Transverse colon (tissue), 4 donors: ENCODE results near the gene HOXA3. TPM values are rescaled to one million over a fixed set of nuclear protein-coding genes. Genes with fewer than 3 reads are reported as not detected.

ENCODE experiments used
- DNase-seq: peaks from one replicate; pipeline ENCODE4 v3.0.0-alpha.2; 2019
- H3K27ac ChIP-seq, 4 donors: fragments of 200-600 bp; sonication (generic); 2 replicates each; pipeline ENCODE4 v1.5.1; 2016 to 2018; ENCODE audit warnings: inconsistent platforms in 4 of 4
- H3K27me3 ChIP-seq: fragments of 200-600 bp; sonication (generic); 2 replicates; pipeline ENCODE4 v1.5.1; 2017; ENCODE audit warnings: inconsistent platforms
- H3K36me3 ChIP-seq, 4 donors: fragments of 200-600 bp; sonication (generic); 2 replicates each; pipeline ENCODE4 v1.5.1; 2017 to 2019; ENCODE audit warnings: inconsistent platforms in 4 of 4
- H3K4me1 ChIP-seq, 4 donors: fragments of 200-600 bp; sonication (generic); 2 replicates each; pipeline ENCODE4 v1.5.1; 2017 to 2020; ENCODE audit warnings: inconsistent platforms in 4 of 4
- H3K4me3 ChIP-seq, 4 donors: fragments of 200-600 bp; sonication (generic); 1 replicate in 1 of 4; 2 replicates in 3 of 4; pipeline versions ENCODE4 v1.5.1 to v1.6.1; 2017 to 2019; ENCODE audit warnings: inconsistent platforms in 4 of 4
- H3K9me3 ChIP-seq, 2 donors: fragments of 200-600 bp; sonication (generic); 2 replicates each; pipeline ENCODE4 v1.5.1; 2017 to 2019; ENCODE audit warnings: inconsistent platforms in 2 of 2
- EP300 ChIP-seq: sonication (generic); formaldehyde crosslinking; IDR thresholded peaks from one replicate; pipeline ENCODE4 v1.6.1; 2017; ENCODE audit warnings: antibody characterized with exemption, low read depth
- POLR2A ChIP-seq: fragments of 450-650 bp; IDR thresholded peaks from one replicate; pipeline ENCODE4 v1.6.1; 2016; ENCODE audit warnings: antibody characterized with exemption, mild to moderate bottlenecking, moderate library complexity
- POLR2AphosphoS5 ChIP-seq, 3 donors: sonication (generic); formaldehyde crosslinking; IDR thresholded peaks; one replicate each; pipeline ENCODE4 v1.6.1; 2016; ENCODE audit warnings: antibody characterized with exemption in 3 of 3
- WGBS, 2 donors: methylation state at CpG; one replicate each; pipeline ENCODE4 v1.1.5; 2018; ENCODE audit warnings: low coverage in 1 of 2; 5-methylcytosine and 5-hydroxymethylcytosine counted together
- in situ Hi-C, 4 donors: fragments of 200-750 bp; cut with MboI; loops; one replicate each; pipeline versions ENCODE4 v1.15.0 to v1.15.1; 2017; ENCODE audit warnings: low sequenced_read_pairs in 3 of 4, low pct_ligation_motif_present in 1 of 4, low pct_unique_long_range_greater_than_20kb in 1 of 4
- intact Hi-C: fragments of 100-400 bp; cut with DNase I; formaldehyde crosslinking; loops from one replicate; pipeline ENCODE4 v1.15.1; 2023; ENCODE audit warnings: low total_unique reads
- total RNA-seq, 4 donors: library from RNA; depleted of rRNA; stranded (reverse); fragments of >200 nt; gene quantifications; one replicate each; pipeline ENCODE4 v1.1.0, GENCODE V29; 2016
- TF ChIP-seq, protein P1 (sequence below), 5 experiments: fragments of 200-600 bp in 3 of 5; fragments of 450-650 bp in 2 of 5; sonication (generic) in 3 of 5; IDR thresholded peaks; 1 replicate in 2 of 5; 2 replicates in 3 of 5; pipeline ENCODE4 v1.5.1; 2016 to 2017; ENCODE audit warnings: antibody characterized with exemption in 5 of 5, inconsistent platforms in 3 of 5, mild to moderate bottlenecking in 2 of 5, moderate library complexity in 1 of 5

The HOXA3 gene
- total RNA-seq, 4 donors from 2014 or later, result 14.1 to 27.3 (median 15.7) TPM

DNA sequence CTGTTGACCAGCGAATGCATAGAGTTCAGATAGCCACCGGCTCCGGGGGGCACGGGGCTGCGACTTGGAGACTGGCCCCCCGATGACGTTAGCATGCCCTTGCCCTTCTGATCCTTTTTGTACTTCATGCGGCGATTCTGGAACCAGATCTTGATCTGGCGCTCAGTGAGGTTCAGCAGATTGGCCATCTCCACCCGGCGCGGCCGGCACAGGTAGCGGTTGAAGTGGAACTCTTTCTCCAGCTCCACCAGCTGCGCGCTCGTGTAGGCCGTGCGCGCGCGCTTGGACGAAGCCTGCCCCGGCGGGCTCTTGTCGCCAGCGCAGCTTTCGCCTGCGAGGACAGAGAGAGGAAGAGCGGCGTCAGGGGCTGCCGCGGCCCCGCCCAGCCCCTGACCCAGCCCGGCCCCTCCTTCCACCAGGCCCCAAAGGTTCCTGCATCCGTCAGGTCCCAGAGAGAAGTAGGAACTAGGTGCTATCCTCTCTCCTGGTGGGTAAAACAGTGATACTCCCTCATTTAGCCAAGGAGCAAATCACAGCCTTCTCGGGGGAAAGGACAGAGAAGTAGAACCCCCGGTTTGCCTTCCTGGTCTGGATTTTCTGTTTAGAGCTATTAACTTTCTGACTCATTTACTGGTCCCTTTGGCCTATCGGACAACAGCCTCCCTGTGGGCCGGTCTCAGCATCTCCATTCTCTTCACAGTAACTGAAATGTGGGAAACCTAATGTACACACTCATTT lies 43.8 kb downstream of the HOXA3 start:
- peak overlapping the region in 3 of 4 donors; percentile 2 to 36 (median 27) for H3K4me3 ChIP-seq
- DNase-seq, result peak; percentile 63
- in situ Hi-C loops, result no loop called here
- no peaks in the 10 kb centered on the region for H3K9me3 ChIP-seq
- no peaks in the 10 kb centered on the region for H3K36me3 ChIP-seq
- peaks cover 10 to 94% (median 54%) of the 10 kb centered on the region in 4 donors for H3K4me1 ChIP-seq
- peak overlapping the region; percentile 90 to 96 (median 92) for H3K27ac ChIP-seq
- H3K27me3 ChIP-seq, result no peaks in the 10 kb centered on the region
- 35 to 45% methylated on average over 2 to 41 of the region's 41 CpGs for WGBS, 2 donors
- intact Hi-C loops, result loop anchor here (5.0 kb wide), 1 partner anchor 39 kb away; the partner anchor contains the start of gene HOXA6
- TF ChIP-seq, protein P1, sequence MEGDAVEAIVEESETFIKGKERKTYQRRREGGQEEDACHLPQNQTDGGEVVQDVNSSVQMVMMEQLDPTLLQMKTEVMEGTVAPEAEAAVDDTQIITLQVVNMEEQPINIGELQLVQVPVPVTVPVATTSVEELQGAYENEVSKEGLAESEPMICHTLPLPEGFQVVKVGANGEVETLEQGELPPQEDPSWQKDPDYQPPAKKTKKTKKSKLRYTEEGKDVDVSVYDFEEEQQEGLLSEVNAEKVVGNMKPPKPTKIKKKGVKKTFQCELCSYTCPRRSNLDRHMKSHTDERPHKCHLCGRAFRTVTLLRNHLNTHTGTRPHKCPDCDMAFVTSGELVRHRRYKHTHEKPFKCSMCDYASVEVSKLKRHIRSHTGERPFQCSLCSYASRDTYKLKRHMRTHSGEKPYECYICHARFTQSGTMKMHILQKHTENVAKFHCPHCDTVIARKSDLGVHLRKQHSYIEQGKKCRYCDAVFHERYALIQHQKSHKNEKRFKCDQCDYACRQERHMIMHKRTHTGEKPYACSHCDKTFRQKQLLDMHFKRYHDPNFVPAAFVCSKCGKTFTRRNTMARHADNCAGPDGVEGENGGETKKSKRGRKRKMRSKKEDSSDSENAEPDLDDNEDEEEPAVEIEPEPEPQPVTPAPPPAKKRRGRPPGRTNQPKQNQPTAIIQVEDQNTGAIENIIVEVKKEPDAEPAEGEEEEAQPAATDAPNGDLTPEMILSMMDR (IDR thresholded peaks at IDR 0.05), result peak in 2 of 5 experiments; percentile 23 to 26
- TF ChIP-seq EP300, result no peak
- TF ChIP-seq POLR2A, result peak; percentile 67
- peak; percentile 69 to 77 (median 76) for TF ChIP-seq POLR2AphosphoS5 (IDR thresholded peaks at IDR 0.05)

DNA sequence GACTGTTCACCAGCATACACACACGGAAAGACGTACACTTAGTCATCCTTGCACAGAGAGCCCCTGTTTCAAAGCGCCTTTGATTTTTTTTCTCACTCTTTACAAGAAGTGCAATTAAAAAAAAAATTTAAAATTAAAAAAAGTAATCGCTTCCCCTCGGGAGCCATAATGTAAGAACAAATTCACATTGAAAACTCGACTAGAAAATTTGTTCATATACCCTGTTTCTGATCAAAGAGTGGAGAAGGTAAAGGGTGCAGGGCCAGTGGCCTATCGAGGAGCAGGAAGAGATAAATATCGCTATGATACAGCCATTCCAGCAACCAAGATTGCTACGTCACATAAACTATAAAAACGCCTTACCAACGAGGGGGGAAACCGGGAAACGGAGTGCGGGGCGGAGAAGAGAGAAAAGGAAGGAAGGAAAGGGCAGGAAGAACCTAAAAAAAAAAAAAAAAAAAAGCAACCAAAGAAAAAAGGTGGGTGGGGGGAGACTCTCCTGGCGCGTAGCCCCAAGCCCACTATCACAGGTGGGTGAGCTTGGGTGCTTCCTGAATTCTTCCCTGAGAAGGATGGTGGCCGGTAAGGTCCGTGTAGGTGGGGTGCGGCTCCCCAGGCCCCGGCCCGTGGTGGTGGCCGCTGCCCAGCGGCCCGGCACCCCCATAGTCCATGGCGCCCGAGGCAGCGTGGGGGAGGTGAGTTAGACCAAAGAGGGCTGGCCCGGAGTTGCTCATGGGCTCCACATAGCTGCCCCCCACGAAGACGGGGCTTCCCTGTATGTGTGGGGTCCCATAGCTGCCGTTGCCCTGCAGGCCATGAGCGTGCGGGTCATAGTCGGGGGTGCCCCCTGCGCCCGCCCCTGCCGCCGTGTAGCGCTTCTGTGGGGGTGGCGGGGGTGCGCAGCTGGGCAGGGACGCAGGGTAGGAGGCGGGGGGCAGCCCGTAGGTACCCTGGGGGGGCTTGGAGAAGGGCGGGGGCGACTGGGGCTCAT lies 44.7 kb downstream of the HOXA3 start:
- peak overlapping the region in 3 of 4 donors; percentile 2 to 36 (median 27) for H3K4me3 ChIP-seq
- peak; percentile 41 for DNase-seq
- H3K9me3 ChIP-seq, result no peaks in the 10 kb centered on the region
- no peaks in the 10 kb centered on the region for H3K27me3 ChIP-seq
- peak overlapping the region; percentile 90 to 96 (median 92) for H3K27ac ChIP-seq
- no peaks in the 10 kb centered on the region for H3K36me3 ChIP-seq
- peak; percentile 31 for TF ChIP-seq POLR2A
- peak in 1 of 3 donors; percentile 22 for TF ChIP-seq POLR2AphosphoS5 (IDR thresholded peaks at IDR 0.05)
- TF ChIP-seq, protein P1 (IDR thresholded peaks at IDR 0.05), result no peak
- TF ChIP-seq EP300, result no peak
- intact Hi-C loops, result loop anchor here (5.0 kb wide), 1 partner anchor 40 kb away; the partner anchor contains the start of gene HOXA6
- in situ Hi-C loops, result no loop called here
- WGBS, 2 donors, result 38 to 39% methylated on average over 7 to 36 of the region's 47 CpGs
- H3K4me1 ChIP-seq, result peaks cover 9 to 95% (median 47%) of the 10 kb centered on the region in 4 donors

DNA sequence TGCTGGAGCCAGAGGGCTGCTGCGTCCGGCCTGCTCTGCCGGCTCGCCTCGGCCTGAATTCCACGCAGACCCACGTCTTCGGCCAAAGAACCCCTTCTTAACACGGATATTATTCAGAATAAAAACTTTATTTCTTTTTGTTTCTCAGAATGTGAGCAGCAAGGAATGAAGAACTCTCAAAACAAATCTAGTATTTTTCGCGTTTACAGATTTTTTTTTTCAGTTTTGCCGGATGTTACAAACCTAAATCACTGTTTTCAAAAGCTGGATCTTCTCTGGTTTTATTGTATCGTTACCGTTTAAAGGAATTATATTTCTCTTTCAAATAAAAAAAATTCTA lies 45.5 kb downstream of the HOXA3 start:
- no peaks in the 10 kb centered on the region for H3K9me3 ChIP-seq
- TF ChIP-seq POLR2AphosphoS5 (IDR thresholded peaks at IDR 0.05) (no peak), POLR2A (no peak), EP300 (no peak)
- TF ChIP-seq, protein P1 (IDR thresholded peaks at IDR 0.05), result no peak
- 27 to 42% methylated on average over 14 of the region's 14 CpGs for WGBS, 2 donors
- H3K4me3 ChIP-seq, result peak overlapping the region in 3 of 4 donors; percentile 21 to 36 (median 25)
- H3K27me3 ChIP-seq, result no peaks in the 10 kb centered on the region
- H3K36me3 ChIP-seq, result no peaks in the 10 kb centered on the region
- no peak for DNase-seq
- peaks cover 3 to 91% (median 42%) of the 10 kb centered on the region in 4 donors for H3K4me1 ChIP-seq
- in situ Hi-C loops, result no loop called here
- intact Hi-C loops, result loop anchor here (5.0 kb wide), 1 partner anchor 40 kb away; the partner anchor contains the start of gene HOXA6
- peak overlapping the region; percentile 90 to 96 (median 92) for H3K27ac ChIP-seq
